Right renal pelvis (tissue), 4 donors: ENCODE data around the gene KCNQ4. TPM values are rescaled to one million over a fixed set of nuclear protein-coding genes. Genes with fewer than 3 reads are reported as not detected.

Experiments
- DNase-seq, 4 donors: peaks; one replicate each; pipeline ENCODE4 v3.0.0-alpha.2; 2013; ENCODE audit warnings: low read depth in 4 of 4, low spot score in 3 of 4, missing footprints in 1 of 4
- polyA plus RNA-seq, 4 donors: library from polyadenylated mRNA; unstranded; fragments of 120-200 nt; gene quantifications; one replicate each; pipeline ENCODE4 v1.2.1, GENCODE V29; 2013; ENCODE audit not compliant: insufficient read length in 4 of 4

The KCNQ4 gene
- 1 to 10 TPM; 1.5 to 2.3 (median 1.9) TPM for polyA plus RNA-seq

DNA sequence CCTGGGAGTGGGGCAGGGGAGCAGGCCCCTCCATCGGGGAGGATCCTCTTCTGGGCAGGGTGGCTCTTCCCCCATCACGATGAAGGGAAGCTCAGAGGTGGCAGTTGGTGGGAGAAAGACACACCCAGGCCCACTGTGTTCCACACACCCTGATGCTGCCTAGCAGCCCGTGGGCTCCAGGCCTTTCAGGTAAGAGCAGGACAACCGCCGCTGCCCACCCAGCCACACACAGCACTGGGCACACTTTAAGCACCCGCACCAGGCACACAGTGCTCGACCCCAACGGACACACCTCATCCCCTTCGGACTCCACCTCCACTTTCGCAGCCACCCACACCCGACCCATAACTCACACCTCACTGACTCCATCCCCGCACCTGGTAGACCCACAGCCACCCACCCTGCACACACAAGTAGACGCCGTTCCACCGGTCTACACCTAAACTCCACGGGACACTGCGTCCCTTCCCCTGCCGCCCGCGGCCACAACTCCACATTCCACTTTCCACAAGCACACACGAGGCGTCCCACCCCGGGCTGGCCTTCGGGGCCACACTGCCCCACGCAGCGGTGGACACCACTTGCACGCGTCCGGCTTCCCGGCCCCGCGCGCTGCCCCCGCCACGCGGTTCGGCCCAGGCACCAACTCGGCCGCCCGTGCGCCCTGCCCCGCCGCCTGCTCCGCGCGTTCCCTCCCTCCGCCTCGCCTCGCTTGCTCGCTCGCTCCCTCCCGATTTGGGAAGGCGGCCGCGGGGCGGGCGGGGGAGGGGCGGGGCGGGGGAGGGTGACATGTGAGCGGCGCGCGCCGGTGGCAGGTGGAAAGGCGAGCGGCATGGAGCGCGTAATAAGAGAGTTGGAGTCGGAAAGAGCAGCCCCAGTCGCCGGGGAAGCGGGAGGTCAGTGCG lies at the start of gene KCNQ4:
Gene KCNQ4 (plus strand): TSS at position 787 of the 905 bp plus-strand sequence. CDS start 307 bp downstream, outside the sequence.
- DNase-seq = no peak

DNA sequence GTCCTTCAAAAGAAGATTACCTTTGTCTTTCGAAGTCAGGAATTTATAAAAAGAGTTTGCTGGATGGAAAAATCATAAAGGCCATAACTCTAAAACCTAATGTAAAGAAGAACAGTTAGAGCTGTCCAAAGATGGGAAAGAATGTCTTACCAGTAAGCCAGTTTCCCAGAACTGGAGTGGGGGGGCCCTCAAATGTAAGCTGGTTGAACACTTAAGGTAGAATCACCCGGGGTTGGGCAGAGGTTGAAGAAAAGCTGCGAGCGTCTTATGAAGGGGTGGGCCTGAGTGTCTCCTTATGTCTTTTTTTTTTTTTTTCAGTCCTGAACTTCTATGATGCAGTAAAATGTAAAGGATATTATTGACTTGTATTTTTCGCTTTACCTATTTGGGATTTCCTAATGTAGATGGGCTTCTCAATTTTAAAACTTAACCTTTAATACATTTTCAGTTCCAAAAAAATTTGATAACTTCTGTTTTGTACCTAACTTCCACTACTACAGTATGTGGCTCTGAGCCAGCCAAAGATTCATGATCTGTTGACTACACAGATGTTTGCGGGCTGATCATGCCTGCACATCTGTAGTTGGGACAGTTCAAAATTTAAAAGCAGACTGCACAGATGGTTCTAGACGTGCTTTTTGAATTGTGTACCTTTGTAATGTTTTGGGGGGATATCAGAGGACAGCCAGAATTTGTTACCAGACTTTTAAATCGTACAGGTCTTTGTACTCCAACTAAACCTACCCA lies 48.5 kb upstream of the KCNQ4 start:
- DNase-seq = no peak

DNA sequence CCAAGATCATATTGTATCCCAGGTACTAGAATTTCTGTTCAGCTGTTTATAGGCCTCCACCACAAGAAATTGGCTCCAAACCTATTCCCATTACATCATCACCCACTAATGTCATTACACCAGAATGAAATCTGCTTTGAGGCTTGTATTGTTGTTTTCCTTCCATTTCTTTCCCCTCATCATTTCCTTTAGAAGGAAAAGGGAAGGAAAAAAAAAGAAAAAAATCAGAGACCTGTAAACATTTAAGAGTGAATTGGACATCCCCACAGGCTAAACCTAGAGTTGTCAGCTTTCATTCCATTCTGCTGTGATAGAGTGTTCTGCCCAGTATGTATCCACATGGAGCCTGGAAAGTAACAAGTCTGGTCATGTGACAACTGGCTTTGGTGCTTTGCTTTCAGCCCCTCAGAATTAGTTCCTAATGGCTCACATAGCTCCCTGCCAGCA lies 47.5 kb upstream of the KCNQ4 start:
- no peak for DNase-seq

DNA sequence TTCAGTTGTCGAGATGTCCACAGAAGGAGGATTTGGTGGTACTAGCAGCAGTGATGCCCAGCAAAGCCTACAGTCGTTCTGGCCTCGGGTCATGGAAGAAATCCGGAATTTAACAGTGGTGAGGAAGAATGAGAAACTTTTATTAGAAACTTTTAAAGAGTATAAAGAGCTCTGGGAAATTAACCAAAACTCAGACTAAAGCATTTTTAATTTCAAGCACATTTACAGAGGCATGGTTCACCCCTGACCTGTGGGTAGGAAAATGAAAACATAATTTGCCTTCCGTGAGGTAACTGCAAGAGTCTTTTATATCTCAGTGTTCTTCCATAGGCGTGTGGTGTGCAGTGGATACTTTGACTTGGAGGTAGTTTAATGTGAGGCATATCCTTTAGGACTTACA lies 44.8 kb upstream of the KCNQ4 start:
- DNase-seq = no peak

DNA sequence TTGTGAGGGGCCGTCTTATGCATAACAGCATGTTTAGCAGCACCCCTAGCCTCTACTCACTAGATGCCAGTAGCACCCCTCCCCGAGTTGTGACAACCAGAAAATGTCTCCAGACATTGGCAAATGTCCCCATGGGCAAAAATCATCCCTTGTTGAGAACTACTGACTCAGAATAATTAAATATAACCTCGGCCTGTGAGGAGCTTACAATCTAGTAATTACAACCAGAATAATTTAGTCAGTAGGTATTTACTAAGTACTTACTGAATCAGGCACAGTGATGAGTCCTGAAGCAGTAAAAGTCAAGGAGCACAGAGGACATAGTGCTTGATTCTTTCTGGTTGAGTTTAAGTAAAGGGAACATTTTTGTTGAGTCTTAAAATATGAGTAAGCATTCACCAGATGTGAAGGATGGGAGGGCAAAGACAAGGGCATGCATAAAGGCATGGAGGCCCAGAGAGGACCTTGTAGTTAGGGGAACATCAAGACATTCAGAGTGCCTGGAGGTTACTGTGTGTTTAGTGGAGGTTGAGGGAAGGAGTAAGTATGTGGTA lies 44.1 kb upstream of the KCNQ4 start:
- no peak for DNase-seq

DNA sequence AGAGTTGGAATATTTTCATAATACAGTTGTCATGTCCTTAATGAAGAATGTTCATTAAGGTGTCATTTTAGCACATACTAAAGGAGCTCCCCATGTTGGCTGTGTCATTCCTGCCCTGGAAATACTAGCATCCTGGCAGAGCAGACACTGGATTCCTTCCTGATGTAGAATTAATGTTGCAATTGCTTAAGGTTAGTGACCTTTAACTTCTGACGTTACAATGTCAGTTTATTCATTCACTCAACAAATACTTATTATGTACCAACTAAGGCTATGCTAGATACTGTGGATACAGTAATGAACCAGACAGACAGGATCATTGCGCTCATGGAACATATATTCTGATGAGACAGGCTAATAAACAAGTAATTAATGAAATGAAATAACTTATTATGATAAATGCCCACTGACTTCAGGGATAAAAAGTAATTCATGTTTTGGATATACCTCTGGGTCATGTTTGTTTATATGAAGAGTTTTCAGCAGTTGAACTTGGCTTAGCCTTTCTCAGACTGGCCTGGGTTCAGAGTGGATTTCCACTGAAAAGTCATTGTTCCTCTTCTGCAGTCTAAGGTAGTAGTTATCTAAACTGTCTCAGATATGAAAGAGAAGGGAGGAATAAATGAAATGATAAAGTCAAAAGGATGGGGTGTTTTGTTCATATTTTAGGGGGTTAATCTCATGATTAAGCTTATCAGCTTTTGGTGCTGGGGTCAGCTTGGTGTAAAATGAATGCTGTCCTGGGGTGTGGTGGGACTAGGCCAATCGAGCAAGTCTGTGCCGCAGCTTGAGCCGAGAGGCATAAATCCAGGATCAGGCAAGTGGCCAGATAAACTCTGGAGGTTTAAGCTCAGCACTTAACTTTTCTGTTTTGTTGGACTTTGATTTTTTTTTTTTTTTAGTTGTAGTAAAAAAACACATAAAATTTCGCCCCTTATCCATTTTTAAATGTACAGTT lies 43.3 kb upstream of the KCNQ4 start:
- DNase-seq = no peak

DNA sequence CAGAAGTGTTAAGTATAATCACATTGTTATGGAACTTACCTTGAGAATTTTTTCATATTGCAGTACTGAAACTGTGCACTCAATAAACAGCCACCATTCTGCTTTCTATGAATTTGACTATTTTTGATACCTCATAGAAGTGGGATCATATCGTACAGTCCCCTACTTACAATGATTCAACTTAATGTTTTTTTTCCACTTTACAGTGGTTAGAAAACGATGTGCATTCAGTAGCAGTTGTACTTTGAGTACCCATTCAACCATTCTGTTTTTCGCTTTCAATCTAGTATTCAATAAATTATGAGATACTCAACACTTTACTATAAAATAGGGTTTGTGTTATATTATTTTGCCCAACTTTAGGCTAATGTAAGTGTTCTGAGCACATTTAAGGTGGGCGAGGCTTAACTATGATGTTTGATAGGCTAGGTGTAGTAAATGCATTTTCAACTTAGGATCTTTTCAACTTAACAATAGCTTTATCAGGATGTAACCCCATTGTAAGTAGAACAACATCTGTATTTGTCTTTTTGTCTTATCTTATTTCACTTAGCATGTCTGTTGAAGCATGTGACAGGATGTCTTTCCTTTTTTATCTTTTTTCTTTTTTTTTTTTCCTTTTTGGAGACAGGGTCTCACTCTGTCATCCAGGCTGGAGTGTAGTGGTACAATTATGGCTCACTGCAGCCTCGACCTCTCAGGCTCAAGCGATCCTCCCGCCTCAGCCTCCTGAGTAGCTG lies 42.4 kb upstream of the KCNQ4 start:
- DNase-seq = no peak

DNA sequence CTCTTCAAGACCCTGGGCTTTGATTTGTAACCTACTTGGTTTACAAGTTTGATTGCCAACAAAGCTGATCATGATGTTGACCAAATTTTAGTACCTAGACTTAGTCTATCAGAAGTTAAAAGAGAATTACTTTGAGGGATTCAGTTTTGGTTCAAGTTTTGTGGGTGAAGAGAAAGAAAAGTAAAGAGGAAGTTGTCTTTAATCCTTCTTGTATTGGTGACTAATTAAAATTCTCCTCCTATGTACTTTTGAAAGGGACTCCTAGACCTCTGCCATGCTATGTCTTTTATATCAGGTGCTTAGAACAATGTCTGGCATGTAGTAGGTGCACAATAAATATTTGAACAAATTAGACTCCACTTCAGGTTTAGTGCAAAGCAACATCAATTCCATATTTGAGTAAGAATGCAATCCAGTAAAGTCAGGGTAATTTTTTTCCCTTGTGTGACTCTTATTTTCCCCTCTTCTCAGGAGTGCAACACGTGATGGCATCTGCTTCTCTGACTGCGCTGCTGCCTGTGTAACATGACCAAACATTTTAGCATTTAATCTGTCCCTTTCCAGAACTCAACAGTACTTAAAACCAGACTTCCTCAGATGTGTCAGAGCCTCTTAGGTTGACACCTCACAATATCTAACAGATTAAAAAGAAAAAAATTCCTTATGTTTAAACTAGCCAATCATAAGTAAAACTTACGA lies 41.1 kb upstream of the KCNQ4 start:
- no peak for DNase-seq

DNA sequence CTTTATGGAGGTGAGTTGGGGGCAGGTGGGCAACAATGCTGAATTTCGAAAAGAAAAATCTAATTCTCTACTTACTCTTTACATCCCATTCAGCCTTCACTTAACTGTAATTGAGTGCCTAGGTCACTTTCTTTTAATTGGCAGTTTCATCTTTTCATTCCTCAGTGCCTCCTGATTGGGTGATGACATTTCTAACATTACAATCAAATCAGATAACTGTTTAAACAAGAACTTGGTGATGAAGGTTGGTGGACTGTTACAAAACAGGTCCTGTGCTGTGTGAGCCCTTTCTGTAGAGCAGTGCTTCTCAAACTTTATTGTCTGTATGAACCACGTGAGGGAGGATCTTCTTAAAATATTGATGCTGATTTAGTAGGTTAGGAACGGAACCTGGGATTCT lies 40.1 kb upstream of the KCNQ4 start:
- DNase-seq = no peak

DNA sequence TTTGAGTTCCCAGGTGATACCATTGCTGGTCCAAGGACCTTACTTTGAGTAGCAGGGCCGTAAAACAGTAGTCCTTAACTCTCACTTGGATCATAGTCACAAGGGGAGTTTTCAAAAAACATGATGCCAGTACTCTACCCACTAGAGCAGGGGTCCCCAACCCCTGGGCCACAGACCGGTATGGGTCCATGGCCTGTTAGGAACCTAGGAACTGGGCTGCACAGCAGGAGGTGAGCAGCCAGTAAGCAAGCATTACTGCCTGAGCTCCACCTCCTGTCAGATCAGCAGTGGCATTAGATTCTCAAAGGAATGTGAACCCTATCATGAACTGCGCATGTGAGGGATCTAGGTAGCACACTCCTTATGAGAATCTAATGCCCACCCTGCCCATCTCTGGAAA lies 39.7 kb upstream of the KCNQ4 start:
- DNase-seq = no peak

DNA sequence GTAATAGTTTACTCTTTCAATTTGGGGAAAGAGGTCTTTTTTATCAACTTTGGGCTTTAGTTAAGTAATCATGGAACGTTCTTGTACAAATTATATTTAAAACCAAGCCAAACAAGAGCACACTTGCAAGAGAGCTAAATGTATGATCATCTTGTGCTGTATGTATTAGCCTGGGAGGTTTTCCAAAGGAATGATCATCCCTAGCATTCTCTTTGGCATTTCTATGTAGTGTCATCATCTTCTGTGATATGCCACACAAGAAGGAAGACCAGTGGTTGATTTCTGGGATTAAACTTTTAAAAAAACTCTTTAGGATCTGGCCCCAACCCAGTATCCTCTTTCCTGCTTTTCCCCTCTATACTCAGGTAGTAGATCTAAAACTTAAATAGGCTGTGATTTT lies 38.4 kb upstream of the KCNQ4 start:
- no peak for DNase-seq

DNA sequence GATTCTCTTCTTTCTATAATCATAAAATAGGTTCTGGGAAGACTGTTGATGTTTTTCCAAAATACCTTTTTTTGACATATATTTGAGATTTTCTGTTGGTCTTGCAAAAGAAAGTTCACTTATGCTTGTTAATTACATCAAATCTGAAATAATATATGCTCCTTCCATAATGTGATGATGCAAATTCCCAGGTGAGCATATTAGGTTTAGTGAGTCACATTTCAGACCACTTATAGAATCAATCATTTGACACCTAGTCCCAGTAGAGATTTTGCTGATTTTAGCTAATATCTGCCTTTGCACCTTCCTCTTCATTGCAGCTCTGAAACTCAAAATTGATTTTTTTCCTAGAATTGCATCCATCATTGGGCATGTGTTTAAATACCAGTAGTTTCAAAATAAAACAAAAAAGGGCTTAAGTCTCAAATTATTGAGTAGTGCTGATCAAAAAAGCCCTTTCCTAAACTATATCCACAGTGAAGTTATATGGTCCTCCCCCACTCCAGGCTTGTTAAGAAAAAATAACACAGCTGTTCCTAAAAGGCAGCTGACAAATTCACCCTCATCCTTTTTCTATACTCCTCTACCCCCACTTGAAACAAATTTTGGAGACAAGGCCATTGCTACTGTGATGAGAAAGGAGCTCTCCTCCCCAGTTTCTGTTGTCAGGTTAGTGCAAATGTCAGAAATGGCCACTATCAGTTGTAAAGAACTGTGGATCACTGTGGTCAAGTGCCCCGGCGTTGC lies 37.1 kb upstream of the KCNQ4 start:
- no peak for DNase-seq

DNA sequence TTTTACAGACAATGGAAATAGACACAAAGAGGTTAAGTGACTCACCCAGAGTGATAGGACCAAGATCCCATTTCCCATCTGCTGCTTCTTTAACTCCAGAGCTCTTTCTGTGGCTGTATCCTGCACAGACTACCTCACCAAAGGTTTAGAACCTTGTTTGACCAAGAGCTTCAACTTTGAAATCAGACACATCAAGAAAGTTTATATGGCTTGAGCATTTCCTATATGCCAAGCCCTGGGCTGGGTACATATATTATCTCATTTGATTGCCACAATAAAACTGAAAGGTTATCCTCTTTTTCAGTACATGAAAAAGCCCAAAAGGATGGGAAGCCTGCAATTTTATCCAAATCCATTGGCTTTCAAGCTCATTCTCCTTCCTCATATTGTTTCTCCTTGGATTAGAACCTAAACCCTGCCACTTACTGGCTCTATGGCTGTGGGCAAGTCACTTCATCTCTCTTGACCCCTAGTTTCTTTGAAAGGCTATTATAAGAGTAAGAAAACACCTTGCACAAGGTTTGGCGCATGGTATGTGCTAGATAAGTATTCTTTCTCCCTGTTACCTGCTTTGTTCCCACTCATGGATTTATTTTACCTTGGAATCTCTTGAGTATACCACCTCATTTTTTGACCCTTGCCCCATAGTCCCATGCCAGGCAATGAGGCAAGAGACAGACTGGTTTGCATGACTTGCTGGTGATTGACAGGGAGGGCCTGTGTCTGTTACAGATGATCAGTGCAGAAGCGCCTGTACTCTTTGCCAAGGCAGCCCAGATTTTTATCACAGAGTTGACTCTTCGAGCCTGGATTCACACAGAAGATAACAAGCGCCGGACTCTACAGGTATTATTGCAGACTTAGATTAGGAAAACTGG lies 34.5 kb upstream of the KCNQ4 start:
- DNase-seq = no peak

DNA sequence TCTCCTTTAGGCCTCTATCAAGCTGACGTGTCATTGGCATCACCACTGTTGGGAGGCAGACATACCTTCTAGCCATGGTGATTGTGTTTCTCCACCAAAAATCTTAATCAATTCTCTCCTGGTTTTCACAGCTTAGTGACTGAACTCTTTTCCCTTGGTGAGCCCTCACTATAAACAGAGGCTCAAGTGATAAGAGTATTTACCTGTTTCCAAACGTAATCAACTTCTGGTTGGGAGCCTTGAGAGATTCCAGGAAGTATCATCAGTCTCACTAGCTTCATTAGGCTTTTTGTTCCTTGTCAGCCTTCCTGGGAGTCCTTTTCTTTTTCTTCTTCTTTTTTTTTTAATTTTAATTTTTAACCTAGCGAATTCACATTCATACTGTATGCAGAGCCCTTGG lies 33.8 kb upstream of the KCNQ4 start:
- no peak for DNase-seq

DNA sequence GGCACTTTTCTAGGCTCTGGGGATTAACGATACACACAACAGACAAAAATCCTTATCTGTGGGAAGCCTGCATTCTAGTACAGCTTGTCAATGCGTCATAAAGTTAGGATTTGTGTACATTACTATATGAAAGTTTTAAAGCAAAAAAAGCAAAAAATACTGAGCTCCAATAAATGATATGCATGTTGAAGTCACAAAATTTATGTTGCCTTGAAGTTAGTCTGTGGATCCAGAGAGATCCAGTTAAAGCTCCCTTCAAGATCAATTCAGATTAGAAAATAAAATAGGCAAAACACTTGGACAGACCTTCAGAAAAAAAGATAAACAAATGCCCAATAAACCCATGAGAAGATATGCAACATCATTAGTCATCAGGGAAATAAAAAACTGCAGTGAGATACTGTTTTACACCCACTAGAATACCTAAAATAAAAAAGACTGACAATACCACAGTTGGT lies 33.1 kb upstream of the KCNQ4 start:
- no peak for DNase-seq

DNA sequence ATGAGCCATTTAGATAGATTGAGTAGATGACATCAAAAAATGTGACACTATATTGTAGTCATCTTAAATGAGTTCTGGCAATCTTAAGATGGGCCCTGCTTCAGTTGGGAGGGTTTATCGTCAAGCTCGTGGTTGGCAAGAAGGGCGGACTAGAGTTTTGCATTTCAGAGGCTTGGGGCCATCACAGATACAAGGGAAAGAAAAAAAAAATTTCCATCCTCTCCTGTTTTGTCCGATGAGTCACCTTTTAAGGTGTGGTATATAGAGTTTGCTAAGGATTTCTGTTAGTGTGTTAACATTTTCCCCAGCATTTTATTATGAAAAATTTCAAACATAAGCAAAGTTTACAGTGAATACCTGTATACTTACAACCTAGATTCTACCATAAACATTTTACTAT lies 31.8 kb upstream of the KCNQ4 start:
- DNase-seq = no peak
